Thymus (tissue), 11 donors: ENCODE data around the gene MACROD2. TPM values are rescaled to one million over a fixed set of nuclear protein-coding genes. Genes with fewer than 3 reads are reported as not detected.
A peak's percentile ranks its signal among the peaks of the same experiment; 100 is the strongest.

Source experiments
- DNase-seq, 9 donors: peaks; one replicate each; pipeline ENCODE4 v3.0.0-alpha.2; 2013; ENCODE audit warnings: low spot score in 9 of 9, low read depth in 6 of 9, missing footprints in 1 of 9
- H3K27ac ChIP-seq, 2 donors: one replicate each; pipeline ENCODE4 v1.5.1; 2013; ENCODE audit warnings: control low read depth in 1 of 2, low read depth in 1 of 2, low read length in 1 of 2, mild to moderate bottlenecking in 1 of 2, moderate library complexity in 1 of 2
- H3K27me3 ChIP-seq, 2 donors: one replicate each; pipeline ENCODE4 v1.5.1; 2013; ENCODE audit warnings: low read length in 1 of 2; ENCODE audit not compliant: control insufficient read depth in 2 of 2, insufficient read depth in 1 of 2
- H3K36me3 ChIP-seq, 2 donors: one replicate each; pipeline ENCODE4 v1.5.1; 2013; ENCODE audit warnings: low read length in 1 of 2, mild to moderate bottlenecking in 1 of 2, moderate library complexity in 1 of 2; ENCODE audit not compliant: control insufficient read depth in 2 of 2, insufficient read depth in 2 of 2
- H3K4me1 ChIP-seq, 2 donors: one replicate each; pipeline ENCODE4 v1.5.1; 2013; ENCODE audit warnings: low read length in 2 of 2; ENCODE audit not compliant: control insufficient read depth in 2 of 2, insufficient read depth in 2 of 2
- H3K4me3 ChIP-seq, 2 donors: one replicate each; pipeline ENCODE4 v1.5.1; 2013; ENCODE audit warnings: low read length in 2 of 2, control low read depth in 1 of 2, mild to moderate bottlenecking in 1 of 2
- H3K9me3 ChIP-seq, 2 donors: one replicate each; pipeline ENCODE4 v1.5.1; 2013; ENCODE audit warnings: low read length in 1 of 2, mild to moderate bottlenecking in 1 of 2; ENCODE audit not compliant: control insufficient read depth in 2 of 2, insufficient read depth in 1 of 2
- WGBS: extraction: QIAGEN DNeasy Blood & Tissue Kit; methylation state at CpG from one replicate; pipeline ENCODE4 v1.1.7; 2013; 5-methylcytosine and 5-hydroxymethylcytosine counted together
- polyA plus RNA-seq: library from polyadenylated mRNA; stranded (reverse); fragments of 200-250 nt; gene quantifications from one replicate; pipeline ENCODE4 v1.2.3, GENCODE V29; 2013
- total RNA-seq: library from RNA; stranded (reverse); fragments of 120-200 nt; gene quantifications from one replicate; pipeline ENCODE4 v1.2.4, GENCODE V29; 2013
- donor health status: healthy.

The MACROD2 gene
- total and polyA plus RNA-seq, 2 donors = 1.6 to 4.2 TPM

GRCh38 chr20:15889061-15889460 lies 1893.7 kb downstream of the MACROD2 start:
- DNase-seq = no peak
- H3K27me3 ChIP-seq = no peaks in the 10 kb centered on the region
- no peak overlapping the region for H3K27ac ChIP-seq
- 92% methylated on average over 3 of the region's 3 CpGs for WGBS
- no peaks in the 10 kb centered on the region for H3K4me1 ChIP-seq
- H3K36me3 ChIP-seq = no peaks in the 10 kb centered on the region
- no peaks in the 10 kb centered on the region for H3K9me3 ChIP-seq
- no peak overlapping the region for H3K4me3 ChIP-seq

DNA sequence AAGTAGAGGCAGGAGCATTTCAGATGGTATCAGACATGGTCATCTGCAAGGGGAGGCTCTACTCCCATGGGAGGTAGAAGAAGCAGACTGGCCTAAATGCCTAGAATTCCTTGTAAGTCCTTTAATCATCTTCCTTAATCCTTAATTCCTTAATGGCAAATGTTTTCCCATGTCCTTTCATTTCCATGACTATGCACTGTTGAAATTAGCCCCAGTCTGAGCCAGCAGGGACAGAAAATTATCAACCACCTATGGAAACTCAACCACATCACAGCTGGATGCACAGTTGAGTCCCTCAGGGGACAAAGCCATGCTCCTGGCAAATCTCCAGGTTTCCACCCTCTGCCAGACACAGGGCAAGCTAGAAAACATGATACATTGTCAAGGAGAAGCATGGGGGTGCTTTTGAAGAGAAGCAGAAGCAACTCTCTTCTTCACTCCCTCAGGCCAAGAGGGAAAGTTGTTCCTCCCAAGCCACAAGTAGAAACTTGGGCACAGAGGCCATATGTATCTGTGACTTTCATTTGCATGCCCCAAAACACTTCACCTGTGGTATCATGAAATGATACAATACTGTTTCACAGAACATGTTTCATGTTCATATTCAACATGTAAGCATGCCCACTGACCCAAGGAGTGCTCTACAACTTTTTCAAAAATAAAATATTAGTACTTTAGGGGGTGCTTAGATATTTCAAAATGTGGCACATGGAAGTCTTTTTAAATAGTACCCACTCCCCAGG lies 1894.4 kb downstream of the MACROD2 start:
- Histone ChIP-seq H3K4me1 (no peaks in the 10 kb centered on the region), H3K4me3 (no peak overlapping the region), H3K27ac (no peak overlapping the region), H3K27me3 (no peaks in the 10 kb centered on the region), H3K36me3 (no peaks in the 10 kb centered on the region), H3K9me3 (no peaks in the 10 kb centered on the region)
- no peak for DNase-seq

DNA sequence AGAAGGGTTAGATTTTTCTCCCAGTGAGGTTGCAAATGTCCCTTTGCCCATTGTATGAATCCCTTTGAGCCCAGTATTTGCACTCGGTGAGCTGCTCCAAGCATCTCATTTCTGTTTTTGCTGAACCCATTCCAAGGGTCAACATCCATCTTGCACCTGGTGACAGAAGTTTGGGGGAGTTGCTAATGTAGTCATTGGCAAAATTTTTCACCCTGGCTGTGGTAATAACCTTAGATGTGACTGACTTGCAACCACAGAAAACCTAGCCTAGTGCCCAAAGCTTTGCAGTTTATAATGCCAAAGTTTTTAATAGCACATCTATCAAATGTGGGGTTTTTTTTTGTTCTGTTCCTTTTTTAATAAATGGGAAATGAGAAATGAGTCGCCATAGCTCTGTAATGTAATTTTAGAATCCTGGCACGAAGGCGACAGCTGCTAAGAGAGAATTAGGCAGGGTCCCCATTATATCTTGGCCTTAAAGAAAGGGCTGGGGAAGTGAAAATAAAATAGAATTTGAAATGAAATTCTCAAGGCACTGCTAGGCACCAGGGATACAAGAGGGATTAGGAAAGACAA lies 1895.2 kb downstream of the MACROD2 start:
- Histone ChIP-seq H3K27ac (no peak overlapping the region), H3K36me3 (no peaks in the 10 kb centered on the region), H3K9me3 (no peaks in the 10 kb centered on the region), H3K4me1 (no peaks in the 10 kb centered on the region), H3K27me3 (no peaks in the 10 kb centered on the region), H3K4me3 (no peak overlapping the region)
- DNase-seq = no peak
- WGBS = 89% methylated on average over 4 of the region's 4 CpGs

DNA sequence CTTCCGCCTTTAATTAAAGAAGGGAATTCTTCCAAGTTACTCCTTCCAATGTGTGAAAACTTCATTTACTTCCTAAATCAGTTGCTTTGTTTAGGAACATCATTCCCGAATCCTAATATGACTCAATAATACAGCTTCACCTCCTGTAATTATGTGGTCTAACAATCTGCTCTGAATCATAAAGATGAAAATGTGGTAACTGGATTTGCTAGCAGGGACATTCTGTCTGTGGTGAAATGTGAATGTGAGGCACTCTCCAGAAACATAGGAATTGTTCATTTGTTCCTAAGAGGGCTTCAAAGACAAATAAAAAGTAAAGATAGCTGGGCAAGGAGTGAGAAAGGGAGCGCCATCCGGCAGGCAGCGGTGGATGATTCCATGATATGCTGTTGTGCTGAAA lies 1899.8 kb downstream of the MACROD2 start:
- Histone ChIP-seq H3K36me3 (no peaks in the 10 kb centered on the region), H3K27ac (no peak overlapping the region), H3K4me1 (no peaks in the 10 kb centered on the region), H3K9me3 (no peaks in the 10 kb centered on the region), H3K27me3 (no peaks in the 10 kb centered on the region), H3K4me3 (no peak overlapping the region)
- WGBS = 96% methylated on average over 5 of the region's 5 CpGs
- no peak for DNase-seq

- H3K27me3 ChIP-seq = no peaks in the 10 kb centered on the region
- H3K4me3 ChIP-seq = no peak overlapping the region
- H3K36me3 ChIP-seq = no peaks in the 10 kb centered on the region
Measured at GRCh38 chr20:15895560-15896084, 1900.3 kb downstream of the MACROD2 start.

GRCh38 chr20:15899967-15900366 lies 1904.7 kb downstream of the MACROD2 start:
- Histone ChIP-seq H3K9me3 (no peaks in the 10 kb centered on the region), H3K36me3 (no peaks in the 10 kb centered on the region), H3K27me3 (no peaks in the 10 kb centered on the region), H3K27ac (no peak overlapping the region), H3K4me3 (no peak overlapping the region), H3K4me1 (no peaks in the 10 kb centered on the region)
- WGBS = 92% methylated on average over 4 of the region's 4 CpGs
- DNase-seq = no peak

More at GRCh38 chr20:15895560-15896084, 1900.3 kb downstream of the MACROD2 start:
- peak in 2 of 9 donors; percentile 2 to 27 for DNase-seq
- H3K9me3 ChIP-seq = no peaks in the 10 kb centered on the region
- H3K27ac ChIP-seq = no peak overlapping the region
- no peaks in the 10 kb centered on the region for H3K4me1 ChIP-seq
- 4% methylated on average over 6 of the region's 6 CpGs for WGBS

GRCh38 chr20:15900443-15900842 lies 1905.1 kb downstream of the MACROD2 start:
- H3K27me3 ChIP-seq = no peaks in the 10 kb centered on the region
- H3K4me3 ChIP-seq = no peak overlapping the region
- H3K4me1 ChIP-seq = no peaks in the 10 kb centered on the region
- DNase-seq = no peak
- no peaks in the 10 kb centered on the region for H3K9me3 ChIP-seq
- WGBS = 89% methylated on average over 1 of the region's 1 CpG
- no peak overlapping the region for H3K27ac ChIP-seq
- H3K36me3 ChIP-seq = no peaks in the 10 kb centered on the region

DNA sequence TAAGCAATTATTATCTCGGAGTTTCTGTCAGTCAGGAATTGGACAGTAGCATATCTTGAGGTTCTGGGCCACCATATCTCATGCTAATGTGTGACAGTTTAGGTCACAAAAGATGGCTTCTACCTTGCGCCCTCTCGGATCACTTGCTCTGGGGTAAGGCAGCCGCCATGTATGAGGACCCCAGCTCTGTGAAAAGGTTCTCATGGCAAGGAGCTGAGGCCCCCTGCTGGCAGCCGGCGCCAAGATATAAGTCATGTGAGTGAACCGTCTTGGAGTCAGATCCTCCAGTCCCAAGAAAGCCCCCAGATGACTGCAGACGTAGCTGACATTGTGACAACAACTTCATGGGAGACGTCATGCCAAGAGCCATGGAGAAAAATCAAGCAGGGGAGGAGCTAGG lies 1907.2 kb downstream of the MACROD2 start:
- no peak overlapping the region for H3K4me3 ChIP-seq
- 91% methylated on average over 9 of the region's 9 CpGs for WGBS
- no peaks in the 10 kb centered on the region for H3K27me3 ChIP-seq
- no peaks in the 10 kb centered on the region for H3K4me1 ChIP-seq
- no peaks in the 10 kb centered on the region for H3K9me3 ChIP-seq
- H3K36me3 ChIP-seq = no peaks in the 10 kb centered on the region
- H3K27ac ChIP-seq = no peak overlapping the region
- peak in 2 of 9 donors; percentile 6 to 10 for DNase-seq

GRCh38 chr20:15905661-15906060 lies 1910.3 kb downstream of the MACROD2 start:
- no peaks in the 10 kb centered on the region for H3K4me1 ChIP-seq
- H3K27me3 ChIP-seq = no peaks in the 10 kb centered on the region
- H3K4me3 ChIP-seq = no peak overlapping the region
- H3K36me3 ChIP-seq = no peaks in the 10 kb centered on the region
- 94% methylated on average over 3 of the region's 3 CpGs for WGBS
- no peak for DNase-seq
- H3K27ac ChIP-seq = no peak overlapping the region
- no peaks in the 10 kb centered on the region for H3K9me3 ChIP-seq
